ENCODE data around the gene NYNRIN.

NYNRIN gene

DNA sequence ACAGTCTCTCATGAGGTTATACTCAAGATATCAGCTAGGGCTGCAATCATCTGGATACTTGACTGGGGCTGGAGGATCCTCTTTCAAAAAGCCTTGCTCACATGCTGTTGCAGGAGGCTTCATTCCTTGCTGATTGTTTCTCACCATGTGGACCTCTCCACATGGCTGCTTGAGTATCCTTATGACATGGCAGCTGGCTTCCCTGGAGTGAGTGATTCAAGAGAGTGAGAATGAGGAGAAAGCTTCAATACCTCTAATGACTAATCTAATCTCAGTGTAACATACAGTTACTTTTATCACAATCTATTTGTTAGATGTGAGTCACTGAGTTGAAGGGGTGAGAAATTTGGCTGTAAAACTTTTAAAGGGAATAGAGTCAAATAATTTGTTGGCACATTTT lies 58.2 kb downstream of the NYNRIN start:
- no peak for DNase-seq (ENCODE audit: low spot score)

GRCh38 chr14:24458736-24459135 lies 59.9 kb downstream of the NYNRIN start:
- DNase-seq (ENCODE audit: low spot score) = no peak

DNA sequence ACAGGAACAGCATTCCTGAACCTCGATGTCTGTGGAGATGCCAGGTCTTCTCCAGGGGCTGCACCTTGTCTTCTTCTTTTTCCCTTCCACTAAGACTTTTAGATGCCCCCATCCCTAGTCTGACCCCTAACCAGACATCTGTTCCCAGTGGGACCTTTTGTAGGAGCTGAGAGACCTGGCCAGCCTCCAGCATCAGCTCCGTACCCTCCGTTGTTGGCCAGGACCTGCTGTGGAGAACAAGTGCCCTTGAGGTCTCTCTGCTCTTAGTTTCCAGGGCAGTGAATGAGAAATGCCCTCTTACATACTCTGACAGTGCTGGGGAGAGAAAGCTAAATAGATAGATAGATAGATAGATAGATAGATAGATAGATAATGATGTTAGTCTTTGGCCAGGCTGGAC lies 60.5 kb downstream of the NYNRIN start:
- no peak for DNase-seq (ENCODE audit: low spot score)

DNA sequence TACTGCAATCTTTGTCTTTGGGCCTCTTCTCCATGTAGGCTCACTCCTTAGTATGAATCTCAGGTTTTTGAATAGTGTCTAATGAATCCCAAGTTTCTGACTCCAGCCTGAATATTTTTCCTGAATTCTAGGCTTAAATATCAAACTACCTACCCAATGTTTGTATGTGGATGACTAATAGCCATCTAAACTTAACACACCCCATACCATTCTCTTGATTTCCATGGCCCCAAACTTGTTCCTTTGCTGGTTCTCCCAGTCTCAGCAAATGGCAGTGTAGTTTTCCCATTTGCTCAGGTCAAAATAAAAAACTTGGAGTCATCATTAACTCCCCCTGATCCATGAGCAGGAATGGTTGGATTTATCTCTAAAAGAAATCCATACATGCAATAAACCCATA lies 62.5 kb downstream of the NYNRIN start:
- DNase-seq (ENCODE audit: low spot score) = no peak

- no peak for DNase-seq (ENCODE audit: low spot score)
Observed at GRCh38 chr14:24463017-24463883, 64.4 kb downstream of the NYNRIN start.

DNA sequence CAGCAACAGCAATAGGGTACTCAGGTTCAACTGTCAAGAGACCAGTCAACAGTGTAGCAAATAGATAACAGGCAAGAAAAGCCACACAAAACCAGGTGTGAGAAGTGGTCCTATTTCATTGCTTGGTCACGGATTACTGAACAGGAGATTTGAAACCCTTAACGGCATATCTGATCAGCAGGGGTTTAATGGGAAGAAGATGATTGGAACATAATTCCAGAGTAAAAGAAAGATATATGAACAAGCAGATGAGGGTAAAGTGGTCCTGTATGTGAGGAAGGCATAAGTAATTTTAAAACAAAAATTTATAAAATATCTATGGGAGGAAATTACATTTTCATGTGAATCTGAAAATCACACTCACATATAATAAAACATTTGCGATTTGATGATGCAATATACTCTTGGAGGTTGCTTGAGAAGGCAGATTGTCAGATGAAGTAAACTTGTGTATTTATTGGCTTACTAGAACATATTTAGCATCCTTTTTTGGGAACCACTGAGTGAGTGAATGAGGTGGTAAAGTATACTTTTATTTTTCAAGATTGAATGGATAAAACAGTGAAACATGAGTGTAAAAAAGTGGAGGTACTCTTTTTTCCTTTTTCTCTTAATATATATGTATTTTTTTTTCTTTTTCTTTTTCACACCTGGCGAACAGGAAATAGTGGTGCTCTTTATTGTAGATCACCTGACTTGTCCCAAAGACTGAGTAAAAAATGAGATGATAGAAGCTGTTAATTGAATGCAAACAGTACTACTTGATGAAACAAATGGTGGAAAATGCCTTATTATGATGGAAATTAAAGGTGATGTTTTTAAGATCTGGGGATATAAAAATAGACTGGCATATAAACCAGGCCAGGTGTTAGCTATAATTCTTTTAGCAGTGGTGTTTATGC lies 65.3 kb downstream of the NYNRIN start:
- no peak for DNase-seq (ENCODE audit: low spot score)

GRCh38 chr14:24465368-24465767 lies 66.6 kb downstream of the NYNRIN start:
- no peak for DNase-seq (ENCODE audit: low spot score)

DNA sequence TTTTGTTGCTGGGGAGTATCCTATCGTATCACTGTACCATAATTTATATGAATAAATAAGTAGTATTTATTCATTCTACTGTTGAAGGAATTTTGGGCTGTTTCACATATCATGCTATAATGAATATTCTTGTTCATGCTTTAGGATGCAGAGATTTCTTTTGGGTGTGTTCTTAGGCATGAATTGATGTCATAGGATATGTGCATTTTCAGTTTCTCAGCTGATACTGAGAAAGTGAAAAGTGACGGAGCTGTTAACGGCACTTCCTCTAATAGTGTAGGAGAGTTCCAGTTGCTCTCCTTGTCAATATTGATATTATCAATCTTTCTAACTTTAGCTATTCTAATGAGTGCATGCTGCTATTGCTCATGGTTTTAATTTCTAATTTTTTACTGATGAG lies 67.0 kb downstream of the NYNRIN start:
- DNase-seq (ENCODE audit: low spot score) = no peak

All from HuH-7 (cell line).